ENCODE data around the gene HELZ. TPM values are rescaled to one million over a fixed set of nuclear protein-coding genes. Genes with fewer than 3 reads are reported as not detected.

The HELZ gene
- total RNA-seq, 1 donor from 2014 or later, result 53.4 TPM

- H3K27ac Mint-ChIP-seq (ENCODE audit: unreplicated experiment), result no peak overlapping the region
- H3K4me2 ChIP-seq (ENCODE audit: low read length), result no peak overlapping the region
Measured at GRCh38 chr17:67211742-67212141, 33.3 kb downstream of the HELZ start.

GRCh38 chr17:67210915-67211314, 34.1 kb downstream of the HELZ start:
- H3K36me3 Mint-ChIP-seq (ENCODE audit: low read depth, unreplicated experiment), result peaks cover 7% of the 10 kb centered on the region
- H3K27ac Mint-ChIP-seq (ENCODE audit: unreplicated experiment), result no peak overlapping the region
- no peak for TF ChIP-seq EZH2 (IDR thresholded peaks at IDR 0.05; ENCODE audit: insufficient read depth, low read length)
- TF ChIP-seq, protein P1, sequence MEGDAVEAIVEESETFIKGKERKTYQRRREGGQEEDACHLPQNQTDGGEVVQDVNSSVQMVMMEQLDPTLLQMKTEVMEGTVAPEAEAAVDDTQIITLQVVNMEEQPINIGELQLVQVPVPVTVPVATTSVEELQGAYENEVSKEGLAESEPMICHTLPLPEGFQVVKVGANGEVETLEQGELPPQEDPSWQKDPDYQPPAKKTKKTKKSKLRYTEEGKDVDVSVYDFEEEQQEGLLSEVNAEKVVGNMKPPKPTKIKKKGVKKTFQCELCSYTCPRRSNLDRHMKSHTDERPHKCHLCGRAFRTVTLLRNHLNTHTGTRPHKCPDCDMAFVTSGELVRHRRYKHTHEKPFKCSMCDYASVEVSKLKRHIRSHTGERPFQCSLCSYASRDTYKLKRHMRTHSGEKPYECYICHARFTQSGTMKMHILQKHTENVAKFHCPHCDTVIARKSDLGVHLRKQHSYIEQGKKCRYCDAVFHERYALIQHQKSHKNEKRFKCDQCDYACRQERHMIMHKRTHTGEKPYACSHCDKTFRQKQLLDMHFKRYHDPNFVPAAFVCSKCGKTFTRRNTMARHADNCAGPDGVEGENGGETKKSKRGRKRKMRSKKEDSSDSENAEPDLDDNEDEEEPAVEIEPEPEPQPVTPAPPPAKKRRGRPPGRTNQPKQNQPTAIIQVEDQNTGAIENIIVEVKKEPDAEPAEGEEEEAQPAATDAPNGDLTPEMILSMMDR (IDR thresholded peaks at IDR 0.05; ENCODE audit: insufficient read depth, low read depth, low read length), result no peak
- Histone ChIP-seq H3K36me3 (ENCODE audit: insufficient read depth, low read length) (peaks cover 4% of the 10 kb centered on the region), H3K4me3 (ENCODE audit: insufficient read depth, low read depth, low read length) (no peak overlapping the region), H3K4me1 (ENCODE audit: insufficient read depth, low read length) (peaks cover 3% of the 10 kb centered on the region), H3K4me2 (ENCODE audit: low read length) (no peak overlapping the region), H4K20me1 (ENCODE audit: insufficient read depth, low read length) (peaks cover 21% of the 10 kb centered on the region), H2AFZ (ENCODE audit: low read depth, low read length) (no peak overlapping the region), H3K9ac (ENCODE audit: low read length) (no peak overlapping the region), H3K79me2 (ENCODE audit: insufficient read depth, low read length) (peaks cover 8% of the 10 kb centered on the region), H3K9me3 (ENCODE audit: insufficient read depth, low read depth, low read length) (no peaks in the 10 kb centered on the region), H3K27me3 (ENCODE audit: insufficient read depth, low read length) (no peaks in the 10 kb centered on the region), H3K27ac (ENCODE audit: low read depth, low read length) (no peak overlapping the region)
- FAIRE-seq (no peak), DNase-seq (ENCODE audit: low read depth) (no peak)
- peaks cover 16% of the 10 kb centered on the region for H3K4me1 Mint-ChIP-seq (ENCODE audit: low read depth, unreplicated experiment)
- H3K9me3 Mint-ChIP-seq (ENCODE audit: unreplicated experiment), result no peaks in the 10 kb centered on the region
- H3K27me3 Mint-ChIP-seq (ENCODE audit: low read depth, unreplicated experiment), result no peaks in the 10 kb centered on the region
- no peak overlapping the region for H3K4me3 Mint-ChIP-seq (ENCODE audit: unreplicated experiment)

More at GRCh38 chr17:67211742-67212141, 33.3 kb downstream of the HELZ start:
- Mint-ChIP-seq H3K4me1 (ENCODE audit: low read depth, unreplicated experiment) (peaks cover 16% of the 10 kb centered on the region), H3K36me3 (ENCODE audit: low read depth, unreplicated experiment) (peaks cover 7% of the 10 kb centered on the region), H3K4me3 (ENCODE audit: unreplicated experiment) (no peak overlapping the region), H3K27me3 (ENCODE audit: low read depth, unreplicated experiment) (no peaks in the 10 kb centered on the region), H3K9me3 (ENCODE audit: unreplicated experiment) (no peaks in the 10 kb centered on the region)
- H3K27ac ChIP-seq (ENCODE audit: low read depth, low read length), result no peak overlapping the region
- no peak overlapping the region for H3K4me3 ChIP-seq (ENCODE audit: insufficient read depth, low read depth, low read length)
- H2AFZ ChIP-seq (ENCODE audit: low read depth, low read length), result no peak overlapping the region
- H3K9ac ChIP-seq (ENCODE audit: low read length), result no peak overlapping the region
- H3K4me1 ChIP-seq (ENCODE audit: insufficient read depth, low read length), result peaks cover 3% of the 10 kb centered on the region
- no peaks in the 10 kb centered on the region for H3K9me3 ChIP-seq (ENCODE audit: insufficient read depth, low read depth, low read length)
- FAIRE-seq (no peak), DNase-seq (ENCODE audit: low read depth) (no peak)
- H4K20me1 ChIP-seq (ENCODE audit: insufficient read depth, low read length), result peaks cover 24% of the 10 kb centered on the region
- no peaks in the 10 kb centered on the region for H3K27me3 ChIP-seq (ENCODE audit: insufficient read depth, low read length)
- TF ChIP-seq EZH2 (IDR thresholded peaks at IDR 0.05; ENCODE audit: insufficient read depth, low read length), result no peak
- TF ChIP-seq, protein P1 (IDR thresholded peaks at IDR 0.05; ENCODE audit: insufficient read depth, low read depth, low read length), result no peak
- peaks cover 6% of the 10 kb centered on the region for H3K36me3 ChIP-seq (ENCODE audit: insufficient read depth, low read length)
- H3K79me2 ChIP-seq (ENCODE audit: insufficient read depth, low read length), result peaks cover 12% of the 10 kb centered on the region

DNA sequence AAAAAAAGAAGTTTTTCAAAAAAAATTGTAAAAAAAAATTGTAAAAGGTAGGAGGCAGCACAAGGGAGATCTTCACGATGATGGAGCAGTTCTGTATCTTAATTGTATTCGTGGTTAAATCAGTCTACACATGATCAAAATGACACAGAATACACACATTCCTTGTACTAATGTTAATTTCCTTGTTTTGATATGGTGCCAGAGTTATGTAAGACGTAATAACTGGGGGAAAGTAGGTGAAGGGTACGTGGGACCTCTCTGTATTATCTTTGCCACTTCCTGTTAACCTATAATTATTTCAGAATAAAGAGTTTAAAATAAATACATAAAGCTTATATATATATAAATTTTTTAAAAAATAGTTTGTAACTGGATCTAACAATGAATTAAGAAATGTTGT, 36.8 kb downstream of the HELZ start:
- H4K20me1 ChIP-seq (ENCODE audit: insufficient read depth, low read length), result peaks cover 32% of the 10 kb centered on the region
- TF ChIP-seq, protein P1 (IDR thresholded peaks at IDR 0.05; ENCODE audit: insufficient read depth, low read depth, low read length), result no peak
- no peak overlapping the region for H3K4me3 ChIP-seq (ENCODE audit: insufficient read depth, low read depth, low read length)
- no peak overlapping the region for H3K9ac ChIP-seq (ENCODE audit: low read length)
- no peak overlapping the region for H3K27ac ChIP-seq (ENCODE audit: low read depth, low read length)
- DNase-seq (ENCODE audit: low read depth) (no peak), FAIRE-seq (no peak)
- H3K4me3 Mint-ChIP-seq (ENCODE audit: unreplicated experiment), result no peak overlapping the region
- H3K4me2 ChIP-seq (ENCODE audit: low read length), result no peak overlapping the region
- no peaks in the 10 kb centered on the region for H3K36me3 ChIP-seq (ENCODE audit: insufficient read depth, low read length)
- H3K9me3 ChIP-seq (ENCODE audit: insufficient read depth, low read depth, low read length), result no peaks in the 10 kb centered on the region
- H2AFZ ChIP-seq (ENCODE audit: low read depth, low read length), result no peak overlapping the region
- no peak overlapping the region for H3K27ac Mint-ChIP-seq (ENCODE audit: unreplicated experiment)
- no peaks in the 10 kb centered on the region for H3K27me3 ChIP-seq (ENCODE audit: insufficient read depth, low read length)
- H3K36me3 Mint-ChIP-seq (ENCODE audit: low read depth, unreplicated experiment), result peaks cover 4% of the 10 kb centered on the region
- peaks cover 16% of the 10 kb centered on the region for H3K79me2 ChIP-seq (ENCODE audit: insufficient read depth, low read length)
- no peaks in the 10 kb centered on the region for H3K9me3 Mint-ChIP-seq (ENCODE audit: unreplicated experiment)
- H3K27me3 Mint-ChIP-seq (ENCODE audit: low read depth, unreplicated experiment), result no peaks in the 10 kb centered on the region
- peaks cover 3% of the 10 kb centered on the region for H3K4me1 ChIP-seq (ENCODE audit: insufficient read depth, low read length)
- H3K4me1 Mint-ChIP-seq (ENCODE audit: low read depth, unreplicated experiment), result peaks cover 10% of the 10 kb centered on the region
